ENCODE measurements around the gene CD84. TPM values are rescaled to one million over a fixed set of nuclear protein-coding genes. Genes with fewer than 3 reads are reported as not detected.
"Not testable (repeated sequence)": the region's sequence is repeated elsewhere in the genome, so short reads cannot be mapped to it uniquely, and the experiment has no call there.

Gene CD84
- total RNA-seq, 2 donors from 2014 or later = 1.2 to 6.7 TPM

GRCh38 chr1:160522136-160522535 lies 57.2 kb downstream of the CD84 start:
- intact Hi-C loops (cut with DNase I) = no loop called here
- no peaks in the 10 kb centered on the region for H3K36me3 ChIP-seq
- TF ChIP-seq POLR2AphosphoS5 (IDR thresholded peaks at IDR 0.05) (no peak), CTCF (IDR thresholded peaks at IDR 0.05) (no peak), POLR2A (IDR thresholded peaks at IDR 0.05) (no peak)
- no peak for DNase-seq (ENCODE audit: low spot score)
- H3K4me1 ChIP-seq (replicated peaks) = no peaks in the 10 kb centered on the region
- H3K9me3 ChIP-seq = no peaks in the 10 kb centered on the region
- no peak overlapping the region for H3K4me3 ChIP-seq
- 54% methylated on average over 3 of the region's 3 CpGs for WGBS
- H3K27ac ChIP-seq = no peak overlapping the region
- no peaks in the 10 kb centered on the region for H3K27me3 ChIP-seq (replicated peaks; ENCODE audit: insufficient read depth)

- Histone ChIP-seq H3K4me3 (no peak overlapping the region), H3K36me3 (no peaks in the 10 kb centered on the region), H3K27ac (no peak overlapping the region), H3K4me1 (replicated peaks) (no peaks in the 10 kb centered on the region), H3K27me3 (replicated peaks; ENCODE audit: insufficient read depth) (no peaks in the 10 kb centered on the region), H3K9me3 (no peaks in the 10 kb centered on the region)
- TF ChIP-seq POLR2A (IDR thresholded peaks at IDR 0.05) (no peak), POLR2AphosphoS5 (IDR thresholded peaks at IDR 0.05) (no peak), CTCF (IDR thresholded peaks at IDR 0.05) (no peak)
- WGBS = 65% methylated on average over 2 of the region's 2 CpGs
- intact Hi-C loops (cut with DNase I) = no loop called here
- no peak for DNase-seq (ENCODE audit: low spot score)
These were observed 57.7 kb downstream of the CD84 start for GRCh38 chr1:160521554-160521953.

- no peaks in the 10 kb centered on the region for H3K4me1 ChIP-seq (replicated peaks)
- WGBS = 52% methylated on average over 3 of the region's 3 CpGs
- no peak overlapping the region for H3K4me3 ChIP-seq
These were observed 58.3 kb downstream of the CD84 start for GRCh38 chr1:160520999-160521398.

DNA sequence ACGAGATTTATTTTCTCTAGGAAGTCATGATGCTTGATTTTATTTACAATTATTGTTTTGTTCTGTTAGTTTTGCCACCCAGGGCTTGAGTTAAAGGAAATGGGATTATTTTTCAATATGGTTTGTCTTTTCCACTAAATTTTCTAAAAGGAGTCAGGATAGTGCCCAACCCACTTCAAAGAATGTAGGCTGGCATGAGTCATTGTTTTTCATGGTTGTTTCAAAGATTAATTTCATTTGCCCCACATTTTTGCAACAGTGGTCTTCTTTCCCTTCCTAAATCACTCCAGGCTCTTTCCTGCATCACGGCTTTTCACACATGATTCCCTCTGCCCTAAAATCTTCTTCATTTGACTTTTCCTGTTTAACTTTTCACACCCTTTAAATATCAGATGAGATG lies 58.7 kb downstream of the CD84 start:
- no peak overlapping the region for H3K27ac ChIP-seq
- no peaks in the 10 kb centered on the region for H3K9me3 ChIP-seq
- no peaks in the 10 kb centered on the region for H3K4me1 ChIP-seq (replicated peaks)
- no peaks in the 10 kb centered on the region for H3K27me3 ChIP-seq (replicated peaks; ENCODE audit: insufficient read depth)
- intact Hi-C loops (cut with DNase I) = no loop called here
- TF ChIP-seq POLR2AphosphoS5 (IDR thresholded peaks at IDR 0.05) (no peak), POLR2A (IDR thresholded peaks at IDR 0.05) (no peak), CTCF (IDR thresholded peaks at IDR 0.05) (no peak)
- H3K36me3 ChIP-seq = no peaks in the 10 kb centered on the region
- DNase-seq (ENCODE audit: low spot score) = no peak
- 21% methylated on average over 2 of the region's 2 CpGs for WGBS
- H3K4me3 ChIP-seq = no peak overlapping the region

More at GRCh38 chr1:160520999-160521398, 58.3 kb downstream of the CD84 start:
- Histone ChIP-seq H3K27me3 (replicated peaks; ENCODE audit: insufficient read depth) (no peaks in the 10 kb centered on the region), H3K36me3 (no peaks in the 10 kb centered on the region), H3K27ac (no peak overlapping the region), H3K9me3 (no peaks in the 10 kb centered on the region)
- intact Hi-C loops (cut with DNase I) = no loop called here
- DNase-seq (ENCODE audit: low spot score) = no peak
- TF ChIP-seq POLR2A (IDR thresholded peaks at IDR 0.05) (no peak), CTCF (IDR thresholded peaks at IDR 0.05) (no peak), POLR2AphosphoS5 (IDR thresholded peaks at IDR 0.05) (no peak)

GRCh38 chr1:160519642-160520435 lies 59.5 kb downstream of the CD84 start:
- Histone ChIP-seq H3K27ac (no peak overlapping the region), H3K27me3 (replicated peaks; ENCODE audit: insufficient read depth) (no peaks in the 10 kb centered on the region), H3K9me3 (no peaks in the 10 kb centered on the region), H3K4me3 (no peak overlapping the region), H3K36me3 (no peaks in the 10 kb centered on the region), H3K4me1 (replicated peaks) (no peaks in the 10 kb centered on the region)
- no peak for TF ChIP-seq CTCF (IDR thresholded peaks at IDR 0.05)
- TF ChIP-seq POLR2AphosphoS5 (IDR thresholded peaks at IDR 0.05) = no peak
- TF ChIP-seq POLR2A (IDR thresholded peaks at IDR 0.05) = no peak
- DNase-seq (ENCODE audit: low spot score) = no peak
- 43% methylated on average over 5 of the region's 5 CpGs for WGBS
- intact Hi-C loops (cut with DNase I) = no loop called here

DNA sequence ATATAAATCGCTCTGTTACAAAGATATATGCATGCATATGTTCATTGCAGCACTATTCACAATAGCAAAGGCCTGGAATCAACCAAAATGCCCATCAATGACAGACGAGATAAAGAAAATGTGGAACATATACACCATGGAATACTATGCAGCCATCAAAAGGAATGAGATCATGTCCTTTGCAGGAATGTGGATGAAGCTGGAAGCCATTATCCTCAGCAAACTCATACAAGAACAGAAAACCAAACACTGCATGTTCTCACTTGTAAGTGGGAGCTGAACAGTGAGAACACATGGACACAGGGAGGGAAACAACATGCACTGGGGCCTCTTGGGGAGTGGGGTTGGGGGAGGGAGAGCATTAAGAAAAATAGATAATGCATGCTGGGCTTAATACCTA lies 61.8 kb downstream of the CD84 start:
- WGBS = 46% methylated on average over 2 of the region's 2 CpGs
- intact Hi-C loops (cut with DNase I) = not testable (repeated sequence)

GRCh38 chr1:160515908-160516307 lies 63.4 kb downstream of the CD84 start:
- H3K36me3 ChIP-seq; DNase-seq (ENCODE audit: low spot score); H3K9me3 ChIP-seq; H3K4me1 ChIP-seq (replicated peaks); H3K27me3 ChIP-seq (replicated peaks; ENCODE audit: insufficient read depth); H3K4me3 ChIP-seq; intact Hi-C loops (cut with DNase I); H3K27ac ChIP-seq: not testable (repeated sequence)
- WGBS = 58% methylated on average over 1 of the region's 1 CpG

More for the DNA sequence above, 61.8 kb downstream of the CD84 start:
- not testable (repeated sequence) for H3K4me1 ChIP-seq (replicated peaks); H3K27me3 ChIP-seq (replicated peaks; ENCODE audit: insufficient read depth); H3K4me3 ChIP-seq; H3K9me3 ChIP-seq; H3K27ac ChIP-seq; DNase-seq (ENCODE audit: low spot score); H3K36me3 ChIP-seq

Data from prostate gland (tissue), 2 donors.